Uterus (tissue), 2 donors: ENCODE measurements around the gene XBP1.
"Not testable (repeated sequence)": the region's sequence is repeated elsewhere in the genome, so short reads cannot be mapped to it uniquely, and the experiment has no call there.

Experiments used
- POLR2A ChIP-seq, 2 donors: fragments of 450-650 bp; IDR thresholded peaks; one replicate each; pipeline ENCODE4 v1.6.1; 2016; ENCODE audit warnings: antibody characterized with exemption in 2 of 2, mild to moderate bottlenecking in 1 of 2, moderate library complexity in 1 of 2
- TF ChIP-seq, protein P1 (sequence below), 4 experiments: fragments of 200-600 bp in 2 of 4; fragments of 450-650 bp in 2 of 4; sonication (generic) in 2 of 4; IDR thresholded peaks; one replicate each; pipeline ENCODE4 v1.5.1; 2016 to 2019; ENCODE audit warnings: antibody characterized with exemption in 4 of 4, mild to moderate bottlenecking in 2 of 4, moderate library complexity in 1 of 4

DNA sequence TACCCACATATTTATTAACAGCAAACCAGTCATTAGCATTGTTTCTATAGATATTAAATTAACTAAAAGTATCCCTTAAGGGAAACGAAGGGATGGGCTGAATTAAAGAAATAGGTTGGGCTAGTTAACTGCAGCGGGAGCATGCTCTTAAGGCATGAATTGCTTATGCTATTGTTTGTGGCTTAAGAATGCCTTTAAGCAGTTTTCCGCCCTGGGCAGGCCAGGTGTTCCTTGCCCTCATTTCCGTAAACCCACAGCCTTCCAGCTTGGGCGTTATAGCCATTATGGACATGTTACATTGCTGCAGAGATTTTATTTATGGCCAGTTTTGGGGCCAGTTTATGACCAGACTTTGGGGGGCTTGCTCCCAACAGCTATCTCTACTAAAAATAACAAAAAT is 5.1 kb upstream of the XBP1 start:
- TF ChIP-seq, protein P1, sequence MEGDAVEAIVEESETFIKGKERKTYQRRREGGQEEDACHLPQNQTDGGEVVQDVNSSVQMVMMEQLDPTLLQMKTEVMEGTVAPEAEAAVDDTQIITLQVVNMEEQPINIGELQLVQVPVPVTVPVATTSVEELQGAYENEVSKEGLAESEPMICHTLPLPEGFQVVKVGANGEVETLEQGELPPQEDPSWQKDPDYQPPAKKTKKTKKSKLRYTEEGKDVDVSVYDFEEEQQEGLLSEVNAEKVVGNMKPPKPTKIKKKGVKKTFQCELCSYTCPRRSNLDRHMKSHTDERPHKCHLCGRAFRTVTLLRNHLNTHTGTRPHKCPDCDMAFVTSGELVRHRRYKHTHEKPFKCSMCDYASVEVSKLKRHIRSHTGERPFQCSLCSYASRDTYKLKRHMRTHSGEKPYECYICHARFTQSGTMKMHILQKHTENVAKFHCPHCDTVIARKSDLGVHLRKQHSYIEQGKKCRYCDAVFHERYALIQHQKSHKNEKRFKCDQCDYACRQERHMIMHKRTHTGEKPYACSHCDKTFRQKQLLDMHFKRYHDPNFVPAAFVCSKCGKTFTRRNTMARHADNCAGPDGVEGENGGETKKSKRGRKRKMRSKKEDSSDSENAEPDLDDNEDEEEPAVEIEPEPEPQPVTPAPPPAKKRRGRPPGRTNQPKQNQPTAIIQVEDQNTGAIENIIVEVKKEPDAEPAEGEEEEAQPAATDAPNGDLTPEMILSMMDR (IDR thresholded peaks at IDR 0.05): not testable (repeated sequence)
- TF ChIP-seq POLR2A (IDR thresholded peaks at IDR 0.05): not testable (repeated sequence)
